IPS-NIHi7 (cell line): ENCODE data around the gene SETD9.

Source experiments
- DNase-seq: peaks from one replicate; pipeline ENCODE4 v3.0.0; 2012; ENCODE audit warnings: mixed read lengths; ENCODE audit errors: extremely low spot score

Gene SETD9

GRCh38 chr5:56938858-56939257, 29.5 kb downstream of the SETD9 start:
- DNase-seq, result no peak

DNA sequence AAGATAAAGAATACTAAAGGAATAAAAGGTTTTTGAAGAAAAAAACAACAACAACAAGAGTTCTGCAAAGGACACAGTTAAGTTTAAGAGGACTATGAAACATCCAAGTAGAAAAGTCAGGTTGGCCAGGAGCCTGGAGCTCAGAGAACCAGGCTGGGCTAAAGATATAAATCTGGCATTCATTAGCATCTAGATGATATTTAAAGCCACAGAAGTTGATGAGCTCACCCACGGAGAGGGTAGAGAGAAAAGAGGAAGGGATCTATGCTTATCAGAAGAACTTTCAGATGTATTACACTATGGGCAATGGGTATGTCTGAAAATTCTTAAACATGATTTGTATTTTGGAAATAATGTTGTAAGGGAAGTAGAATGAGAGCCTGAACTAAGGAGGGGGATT, 32.6 kb downstream of the SETD9 start:
- no peak for DNase-seq

DNA sequence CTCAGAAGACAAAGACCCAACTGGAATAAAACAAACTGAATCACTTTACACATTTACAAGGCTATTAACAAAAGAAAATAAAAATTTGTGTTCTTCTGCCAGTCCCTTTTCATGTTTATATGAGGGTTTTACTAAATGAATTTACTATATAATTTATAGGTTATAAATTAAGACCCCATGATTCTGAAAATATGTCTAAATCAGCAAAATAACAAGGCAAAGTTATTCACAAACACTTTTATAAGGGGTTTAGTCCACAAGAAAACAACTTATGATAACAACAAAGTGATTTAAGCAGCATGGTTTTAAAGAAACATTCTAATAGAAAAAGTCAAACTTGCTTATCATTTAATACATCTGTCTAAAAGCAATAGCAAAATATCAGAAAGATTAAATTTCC, 37.7 kb downstream of the SETD9 start:
- DNase-seq, result no peak

DNA sequence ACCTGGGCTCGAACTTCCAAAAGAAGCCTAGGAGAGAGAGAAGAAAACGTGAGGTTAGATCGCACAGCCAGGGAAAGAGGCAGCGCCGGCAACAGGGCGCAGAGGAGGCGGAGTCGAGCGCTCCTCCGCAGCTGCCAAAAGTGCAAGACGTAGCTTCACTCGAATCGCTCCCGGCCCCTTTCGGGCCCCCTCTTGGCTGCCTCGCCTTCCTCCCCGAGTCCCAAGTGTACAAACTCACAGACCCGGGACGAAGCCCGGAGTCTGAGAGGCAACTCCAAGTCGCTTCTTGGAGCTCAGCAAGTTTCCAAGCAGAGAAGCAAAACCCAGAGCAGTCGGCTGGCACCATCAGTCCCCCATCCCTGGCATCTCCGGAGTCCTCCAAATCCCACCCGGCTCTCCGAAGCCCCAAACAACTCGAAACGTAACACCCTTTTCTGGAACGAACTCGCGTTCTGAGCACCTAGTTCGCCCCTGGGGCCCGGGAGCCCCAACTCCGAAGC, 41.3 kb downstream of the SETD9 start:
- DNase-seq, result peak; percentile 78

DNA sequence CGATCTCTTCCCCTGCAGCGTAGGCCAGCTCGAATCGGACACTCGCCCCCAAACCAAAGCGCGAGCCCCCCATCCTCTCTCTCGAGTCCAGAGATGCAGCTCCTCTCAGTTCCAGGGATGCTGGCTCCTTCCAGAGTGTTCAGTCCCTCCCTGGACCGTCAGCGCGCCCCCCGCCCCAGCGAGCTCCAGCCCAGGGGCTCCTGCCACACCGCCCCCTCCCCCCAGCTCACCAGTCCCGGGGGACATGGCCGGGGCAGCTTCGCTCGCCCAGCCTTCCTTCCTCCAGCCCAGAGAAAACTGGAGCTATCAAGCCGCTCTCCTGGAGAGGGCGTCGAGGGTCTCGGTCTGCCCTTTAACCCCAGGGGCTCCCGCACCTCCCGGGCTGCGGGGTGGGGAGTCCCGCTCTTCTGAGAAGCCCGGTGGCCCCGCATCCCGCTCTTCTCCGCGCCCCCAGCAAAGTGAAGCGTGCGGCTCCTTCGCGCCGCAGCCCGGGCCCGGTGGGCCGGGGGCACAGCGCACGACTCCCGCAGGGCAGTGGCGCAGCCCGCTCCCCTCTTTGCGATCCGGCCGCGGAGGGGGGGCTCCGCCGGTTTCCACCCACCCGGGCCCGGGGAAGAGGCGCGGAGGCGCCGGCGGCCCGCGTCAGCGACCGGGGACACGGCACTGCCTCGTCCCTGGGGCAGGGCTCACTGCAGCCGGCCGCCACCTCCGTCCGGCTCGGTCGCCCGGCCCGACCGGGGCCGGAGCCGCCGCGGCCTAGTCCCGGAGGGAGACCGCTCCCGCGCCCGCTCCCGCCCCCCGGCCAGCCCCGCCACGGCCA, 41.9 kb downstream of the SETD9 start:
- peak; percentile 72 for DNase-seq

DNA sequence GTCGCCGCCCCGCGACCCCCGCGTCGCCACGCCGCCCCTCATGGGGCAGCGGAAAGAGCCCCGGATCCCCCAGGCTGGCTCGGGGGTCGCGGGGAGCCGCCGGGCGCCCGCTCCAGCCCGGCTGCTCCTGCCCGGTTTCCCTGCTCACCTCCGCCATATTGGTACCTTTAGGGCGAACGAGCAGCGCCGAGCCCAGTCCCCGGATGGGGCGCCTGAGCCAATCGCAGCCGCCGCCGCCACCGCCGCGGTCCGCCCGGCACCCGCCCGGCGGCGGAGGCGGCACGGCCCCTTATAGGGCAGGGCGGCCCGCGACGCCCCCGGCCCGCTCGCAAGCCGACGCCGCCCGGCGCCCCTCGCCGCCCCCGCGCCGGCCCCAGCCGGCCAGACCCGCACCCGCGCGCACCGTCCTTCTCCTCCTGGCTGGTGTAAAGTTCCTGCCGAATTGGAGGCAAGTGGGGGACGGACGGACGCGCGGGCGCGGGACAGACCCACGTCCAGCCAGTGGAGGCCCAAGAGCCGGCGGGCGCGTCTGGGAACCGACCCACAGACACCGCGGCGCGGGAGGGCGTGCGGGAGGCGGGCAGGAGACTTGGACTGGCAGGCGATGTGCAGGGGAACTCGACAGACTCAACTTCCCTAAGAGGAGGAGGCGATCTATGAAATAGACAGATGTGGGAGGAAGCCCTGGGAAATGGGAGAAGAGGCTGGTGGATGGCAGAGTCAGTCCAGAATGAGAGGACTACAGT, 42.7 kb downstream of the SETD9 start, which contains the start of gene MIER3:
TSS of gene MIER3 (minus strand) at position 178 of the 746 bp plus-strand sequence. CDS start at position 157, 21 bp downstream.
- DNase-seq, result peak; percentile 98

GRCh38 chr5:56954262-56954661, 44.9 kb downstream of the SETD9 start:
- DNase-seq, result no peak

DNA sequence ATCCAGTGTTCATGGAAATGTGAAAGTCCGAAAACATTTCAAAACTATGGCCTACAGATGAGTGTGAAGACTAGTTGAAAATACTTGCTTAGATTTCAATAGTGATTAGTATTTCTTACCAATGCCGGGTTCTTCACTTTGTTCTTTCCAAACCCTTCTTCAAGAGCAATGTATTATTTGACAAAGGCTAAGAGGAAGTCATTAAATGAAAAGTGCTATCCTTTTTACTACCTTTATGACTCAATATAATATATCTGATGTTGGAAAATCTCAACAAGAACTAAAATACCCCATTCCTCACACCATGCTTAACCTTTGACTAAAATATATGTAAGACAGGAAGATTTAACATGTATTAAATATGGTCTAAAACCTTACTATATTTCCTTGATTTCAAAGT, 49.2 kb downstream of the SETD9 start:
- no peak for DNase-seq

GRCh38 chr5:56959326-56959725, 49.9 kb downstream of the SETD9 start:
- no peak for DNase-seq

DNA sequence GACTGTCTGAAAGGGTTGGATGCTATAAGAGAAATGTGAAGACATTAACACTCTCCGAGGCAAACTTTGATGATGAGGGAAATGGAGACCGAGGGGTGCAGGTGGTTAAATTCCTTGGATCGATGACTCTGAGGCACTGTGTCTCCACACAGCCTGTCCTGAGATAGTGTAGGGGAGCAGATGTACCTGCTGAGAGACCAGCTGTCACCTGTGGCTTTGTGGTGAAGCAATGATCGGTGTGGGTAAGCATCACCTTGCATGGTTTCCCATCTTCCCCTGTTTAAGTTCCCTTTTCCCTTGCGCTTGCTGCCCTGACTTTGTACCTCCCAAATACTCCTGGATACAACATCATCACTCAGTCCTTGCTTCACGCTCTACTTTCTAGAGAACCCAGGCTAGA, 52.4 kb downstream of the SETD9 start:
- DNase-seq, result no peak

DNA sequence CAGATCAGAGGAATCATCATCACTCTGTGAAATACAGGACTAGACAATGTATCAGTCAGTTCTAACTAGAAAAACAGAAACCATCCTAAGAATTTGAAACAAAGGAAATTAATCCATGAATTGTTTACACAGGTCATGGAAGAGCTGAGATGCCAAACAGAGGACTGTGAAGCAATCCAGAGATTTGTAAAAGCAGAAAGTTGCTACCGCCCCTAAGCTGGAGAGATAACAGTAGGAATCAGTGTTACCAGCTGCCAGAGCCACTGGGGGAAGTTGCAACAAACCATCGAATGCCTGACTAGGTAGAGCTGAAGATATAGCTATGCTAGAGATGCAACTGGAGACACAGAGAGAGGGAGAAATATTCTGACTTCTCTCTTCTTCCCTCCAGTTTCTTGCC, 52.9 kb downstream of the SETD9 start:
- DNase-seq, result no peak

DNA sequence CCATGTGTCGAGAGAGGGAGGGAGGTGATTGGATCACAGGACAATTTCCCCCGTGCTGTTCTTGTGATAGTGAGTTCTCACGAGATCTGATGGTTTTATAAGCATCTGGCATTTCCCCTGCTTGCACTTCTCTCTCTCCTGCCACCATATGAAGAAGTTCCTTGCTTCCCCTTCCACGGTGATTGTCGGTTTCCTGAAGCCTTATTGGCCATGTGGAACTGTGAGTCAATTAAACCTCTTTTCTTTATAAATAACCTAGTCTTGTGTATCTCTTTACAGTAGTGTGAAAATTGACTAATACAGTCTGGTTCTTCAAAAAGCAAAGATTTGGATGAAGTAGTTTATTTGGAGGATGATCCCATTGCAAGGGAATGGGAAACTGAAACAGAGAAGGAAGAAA, 53.9 kb downstream of the SETD9 start:
- no peak for DNase-seq

DNA sequence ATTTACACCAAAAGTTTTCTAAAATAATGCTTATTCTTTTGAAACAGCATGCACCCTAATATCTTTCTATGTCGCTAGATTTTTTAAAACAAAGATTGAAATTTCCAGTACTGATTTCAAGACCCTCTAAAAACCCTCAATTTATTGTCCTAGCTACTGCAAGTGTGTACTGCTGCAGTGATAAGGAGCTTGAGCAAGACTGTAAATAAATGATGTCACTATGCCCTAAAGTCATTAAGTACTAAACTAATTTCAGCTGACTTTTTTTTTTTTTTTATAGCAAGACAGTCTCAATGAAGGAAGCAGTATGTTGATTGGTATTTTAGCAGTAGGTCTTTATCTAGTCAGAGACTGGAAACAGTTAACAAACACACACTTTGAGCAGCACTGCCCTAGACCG, 54.8 kb downstream of the SETD9 start:
- DNase-seq, result no peak
